ENCODE results near the gene TMC1. TPM values are rescaled to one million over a fixed set of nuclear protein-coding genes. Genes with fewer than 3 reads are reported as not detected.
"Not testable (repeated sequence)": the region's sequence is repeated elsewhere in the genome, so short reads cannot be mapped to it uniquely, and the experiment has no call there.

TMC1 gene
- total RNA-seq, 4 donors from 2014 or later, result under 0.01 to 0.95 (median 0.90) TPM; not detected in 1

DNA sequence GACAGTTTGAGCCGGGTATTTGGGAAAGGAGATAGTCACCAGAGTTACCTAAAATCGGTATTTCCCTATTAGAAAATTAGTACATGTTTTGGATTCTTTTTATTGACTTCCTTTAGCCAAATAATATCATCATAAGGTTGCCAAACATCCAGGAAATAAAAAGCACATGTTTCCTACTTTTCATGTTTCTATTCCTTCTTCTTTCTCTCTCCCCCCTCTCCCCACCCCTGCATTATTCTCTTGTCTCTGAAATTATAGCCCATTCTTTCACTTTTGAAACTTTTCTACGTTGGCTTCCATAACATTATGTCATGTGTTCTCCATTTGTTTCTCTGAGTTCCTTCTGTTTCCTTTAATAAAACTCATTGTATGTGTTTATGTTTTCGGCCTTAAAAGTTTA, 269.6 kb downstream of the TMC1 start:
- TF ChIP-seq, protein P1, sequence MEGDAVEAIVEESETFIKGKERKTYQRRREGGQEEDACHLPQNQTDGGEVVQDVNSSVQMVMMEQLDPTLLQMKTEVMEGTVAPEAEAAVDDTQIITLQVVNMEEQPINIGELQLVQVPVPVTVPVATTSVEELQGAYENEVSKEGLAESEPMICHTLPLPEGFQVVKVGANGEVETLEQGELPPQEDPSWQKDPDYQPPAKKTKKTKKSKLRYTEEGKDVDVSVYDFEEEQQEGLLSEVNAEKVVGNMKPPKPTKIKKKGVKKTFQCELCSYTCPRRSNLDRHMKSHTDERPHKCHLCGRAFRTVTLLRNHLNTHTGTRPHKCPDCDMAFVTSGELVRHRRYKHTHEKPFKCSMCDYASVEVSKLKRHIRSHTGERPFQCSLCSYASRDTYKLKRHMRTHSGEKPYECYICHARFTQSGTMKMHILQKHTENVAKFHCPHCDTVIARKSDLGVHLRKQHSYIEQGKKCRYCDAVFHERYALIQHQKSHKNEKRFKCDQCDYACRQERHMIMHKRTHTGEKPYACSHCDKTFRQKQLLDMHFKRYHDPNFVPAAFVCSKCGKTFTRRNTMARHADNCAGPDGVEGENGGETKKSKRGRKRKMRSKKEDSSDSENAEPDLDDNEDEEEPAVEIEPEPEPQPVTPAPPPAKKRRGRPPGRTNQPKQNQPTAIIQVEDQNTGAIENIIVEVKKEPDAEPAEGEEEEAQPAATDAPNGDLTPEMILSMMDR (IDR thresholded peaks at IDR 0.05), result no peak
- TF ChIP-seq POLR2A (IDR thresholded peaks at IDR 0.05), result no peak
- Histone ChIP-seq H3K27ac (no peak overlapping the region), H3K36me3 (no peaks in the 10 kb centered on the region), H3K4me3 (no peak overlapping the region), H3K9me3 (no peaks in the 10 kb centered on the region), H3K27me3 (no peaks in the 10 kb centered on the region), H3K4me1 (peaks cover 0 to 2% of the 10 kb centered on the region in 2 donors)
- intact Hi-C loops (cut with DNase I; ENCODE audit: low total_unique reads), result no loop called here
- no peak for DNase-seq

DNA sequence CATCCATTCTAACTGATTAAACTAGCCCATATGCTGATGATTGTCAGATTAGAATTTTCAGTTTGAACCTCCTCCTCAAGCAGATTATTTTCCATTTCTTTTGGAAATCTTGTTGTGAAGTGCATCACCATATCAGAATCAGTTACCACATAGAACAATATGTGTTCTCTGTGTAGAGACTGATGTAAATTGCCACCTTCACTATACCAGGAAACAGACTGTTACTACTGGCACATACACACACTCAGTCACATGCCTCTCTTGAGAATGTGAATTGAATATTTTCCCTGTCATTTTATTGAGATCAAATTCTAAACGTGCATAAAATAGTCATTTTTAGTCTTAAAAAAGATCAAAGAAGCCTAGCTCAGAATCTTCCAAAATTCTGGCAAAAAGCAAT, 270.0 kb downstream of the TMC1 start:
- Histone ChIP-seq H3K9me3 (no peaks in the 10 kb centered on the region), H3K36me3 (no peaks in the 10 kb centered on the region), H3K27ac (no peak overlapping the region), H3K4me3 (no peak overlapping the region), H3K4me1 (peaks cover 0 to 2% of the 10 kb centered on the region in 2 donors), H3K27me3 (no peaks in the 10 kb centered on the region)
- TF ChIP-seq, protein P1 (IDR thresholded peaks at IDR 0.05), result no peak
- no peak for TF ChIP-seq POLR2A (IDR thresholded peaks at IDR 0.05)
- no peak for DNase-seq
- intact Hi-C loops (cut with DNase I; ENCODE audit: low total_unique reads), result no loop called here

- H3K36me3 ChIP-seq, result no peaks in the 10 kb centered on the region
- TF ChIP-seq, protein P1 (IDR thresholded peaks at IDR 0.05), result no peak
- TF ChIP-seq POLR2A (IDR thresholded peaks at IDR 0.05), result no peak
- no peak overlapping the region for H3K27ac ChIP-seq
- H3K4me1 ChIP-seq, result no peaks in the 10 kb centered on the region
- H3K4me3 ChIP-seq, result no peak overlapping the region
- H3K27me3 ChIP-seq, result no peaks in the 10 kb centered on the region
- DNase-seq, result no peak
- intact Hi-C loops (cut with DNase I; ENCODE audit: low total_unique reads), result no loop called here
- no peaks in the 10 kb centered on the region for H3K9me3 ChIP-seq
These were observed 273.5 kb downstream of the TMC1 start for GRCh38 chr9:72794946-72795345.

- intact Hi-C loops (cut with DNase I; ENCODE audit: low total_unique reads), result no loop called here
These were observed 279.1 kb downstream of the TMC1 start for GRCh38 chr9:72800328-72800994.

GRCh38 chr9:72805238-72805637, 283.8 kb downstream of the TMC1 start:
- Histone ChIP-seq H3K36me3 (no peaks in the 10 kb centered on the region), H3K4me1 (no peaks in the 10 kb centered on the region), H3K27me3 (no peaks in the 10 kb centered on the region), H3K9me3 (no peaks in the 10 kb centered on the region), H3K27ac (no peak overlapping the region), H3K4me3 (no peak overlapping the region)
- no peak for DNase-seq
- intact Hi-C loops (cut with DNase I; ENCODE audit: low total_unique reads), result no loop called here
- no peak for TF ChIP-seq POLR2A (IDR thresholded peaks at IDR 0.05)
- TF ChIP-seq, protein P1 (IDR thresholded peaks at IDR 0.05), result no peak

More at GRCh38 chr9:72800328-72800994, 279.1 kb downstream of the TMC1 start:
- TF ChIP-seq, protein P1 (IDR thresholded peaks at IDR 0.05), result no peak
- no peak for TF ChIP-seq POLR2A (IDR thresholded peaks at IDR 0.05)
- H3K27ac ChIP-seq, result no peak overlapping the region
- H3K27me3 ChIP-seq, result no peaks in the 10 kb centered on the region
- no peak overlapping the region for H3K4me3 ChIP-seq
- H3K4me1 ChIP-seq, result no peaks in the 10 kb centered on the region
- DNase-seq, result no peak
- H3K36me3 ChIP-seq, result no peaks in the 10 kb centered on the region
- no peaks in the 10 kb centered on the region for H3K9me3 ChIP-seq

DNA sequence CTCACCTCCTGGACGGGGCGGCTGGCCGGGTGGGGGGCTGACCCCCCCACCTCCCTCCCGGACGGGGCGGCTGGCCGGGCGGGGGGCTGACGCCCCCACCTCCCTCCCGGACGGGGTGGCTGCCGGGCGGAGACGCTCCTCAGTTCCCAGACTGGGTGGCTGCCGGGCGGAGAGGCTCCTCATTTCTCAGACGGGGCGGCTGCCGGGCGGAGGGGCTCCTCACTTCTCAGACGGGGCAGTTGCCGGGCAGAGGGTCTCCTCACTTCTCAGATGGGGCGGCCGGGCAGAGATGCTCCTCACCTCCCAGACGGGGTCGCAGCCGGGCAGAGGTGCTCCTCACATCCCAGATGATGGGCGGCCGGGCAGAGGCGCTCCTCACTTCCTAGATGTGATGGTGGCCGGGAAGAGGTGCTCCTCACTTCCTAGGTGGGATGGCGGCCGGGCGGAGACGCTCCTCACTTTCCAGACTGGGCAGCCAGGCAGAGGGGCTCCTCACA, 285.0 kb downstream of the TMC1 start:
- intact Hi-C loops (cut with DNase I; ENCODE audit: low total_unique reads); H3K4me1 ChIP-seq; H3K27ac ChIP-seq; H3K36me3 ChIP-seq; DNase-seq; H3K9me3 ChIP-seq; H3K4me3 ChIP-seq; H3K27me3 ChIP-seq: not testable (repeated sequence)
